D721Med (cell line): ENCODE data around the gene SV2C.
A peak's percentile ranks its signal among the peaks of the same experiment; 100 is the strongest.

Experiments
- DNase-seq: peaks from one replicate; pipeline ENCODE4 v3.0.0; 2011; ENCODE audit warnings: low spot score; ENCODE audit not compliant: insufficient read length
- FAIRE-seq: peaks from 2 replicates; lab custom pipeline; 2011; peaks lifted over from hg19 to GRCh38; lab: Jason Lieb, UNC
- TF ChIP-seq, protein P1 (sequence below): IDR thresholded peaks from 2 replicates; pipeline ENCODE4 v1.5.1; 2012; ENCODE audit warnings: mild to moderate bottlenecking, control low read depth; ENCODE audit not compliant: insufficient read depth; ENCODE audit errors: missing control alignments

SV2C gene

DNA sequence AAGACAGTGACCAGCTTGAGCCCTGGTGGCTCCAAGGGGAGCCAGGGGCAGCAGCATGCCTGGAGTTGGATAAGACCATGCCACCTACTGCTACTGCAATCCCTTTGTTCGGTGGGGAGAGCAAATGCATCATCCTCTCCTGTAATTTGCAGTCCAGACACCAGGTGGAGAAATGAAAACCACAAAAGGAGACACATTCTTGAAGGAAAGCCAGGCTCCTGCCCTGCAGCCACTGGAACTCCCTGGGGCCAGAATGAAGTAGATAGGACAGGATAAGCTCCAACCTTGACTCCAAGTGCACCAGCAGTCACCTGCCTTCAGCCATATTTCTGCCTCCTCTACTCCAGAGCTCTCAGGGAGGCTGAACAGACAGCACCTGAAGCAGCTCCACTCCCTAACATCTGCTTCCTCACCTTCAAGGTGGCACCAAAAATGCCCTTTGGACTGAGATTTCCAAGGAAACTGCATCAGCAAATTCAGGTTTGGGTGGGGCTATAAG lies 254.8 kb downstream of the SV2C start:
- no peak for FAIRE-seq
- no peak for DNase-seq

DNA sequence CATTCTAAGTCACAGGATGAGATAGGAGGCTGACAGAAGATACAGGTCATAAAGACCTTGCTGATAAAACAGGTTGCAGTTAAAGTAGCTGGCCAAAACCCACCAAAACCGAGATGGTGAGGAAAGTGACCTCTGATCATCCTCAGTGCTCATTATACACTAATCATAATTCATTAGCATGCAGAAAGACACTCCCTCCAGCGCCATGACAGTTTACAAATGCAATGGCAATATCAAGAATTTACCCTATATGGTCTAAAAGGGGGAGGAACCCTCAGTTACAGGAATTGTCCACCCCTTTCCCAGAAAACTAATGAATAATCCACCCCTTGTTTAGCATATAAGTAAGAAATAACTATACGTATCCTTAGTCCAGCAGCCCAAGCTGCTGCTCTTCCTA lies 256.7 kb downstream of the SV2C start:
- TF ChIP-seq, protein P1, sequence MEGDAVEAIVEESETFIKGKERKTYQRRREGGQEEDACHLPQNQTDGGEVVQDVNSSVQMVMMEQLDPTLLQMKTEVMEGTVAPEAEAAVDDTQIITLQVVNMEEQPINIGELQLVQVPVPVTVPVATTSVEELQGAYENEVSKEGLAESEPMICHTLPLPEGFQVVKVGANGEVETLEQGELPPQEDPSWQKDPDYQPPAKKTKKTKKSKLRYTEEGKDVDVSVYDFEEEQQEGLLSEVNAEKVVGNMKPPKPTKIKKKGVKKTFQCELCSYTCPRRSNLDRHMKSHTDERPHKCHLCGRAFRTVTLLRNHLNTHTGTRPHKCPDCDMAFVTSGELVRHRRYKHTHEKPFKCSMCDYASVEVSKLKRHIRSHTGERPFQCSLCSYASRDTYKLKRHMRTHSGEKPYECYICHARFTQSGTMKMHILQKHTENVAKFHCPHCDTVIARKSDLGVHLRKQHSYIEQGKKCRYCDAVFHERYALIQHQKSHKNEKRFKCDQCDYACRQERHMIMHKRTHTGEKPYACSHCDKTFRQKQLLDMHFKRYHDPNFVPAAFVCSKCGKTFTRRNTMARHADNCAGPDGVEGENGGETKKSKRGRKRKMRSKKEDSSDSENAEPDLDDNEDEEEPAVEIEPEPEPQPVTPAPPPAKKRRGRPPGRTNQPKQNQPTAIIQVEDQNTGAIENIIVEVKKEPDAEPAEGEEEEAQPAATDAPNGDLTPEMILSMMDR, result no peak
- DNase-seq, result no peak
- no peak for FAIRE-seq

More for the DNA sequence above, 254.8 kb downstream of the SV2C start:
- TF ChIP-seq, protein P1, result peak; percentile 27

DNA sequence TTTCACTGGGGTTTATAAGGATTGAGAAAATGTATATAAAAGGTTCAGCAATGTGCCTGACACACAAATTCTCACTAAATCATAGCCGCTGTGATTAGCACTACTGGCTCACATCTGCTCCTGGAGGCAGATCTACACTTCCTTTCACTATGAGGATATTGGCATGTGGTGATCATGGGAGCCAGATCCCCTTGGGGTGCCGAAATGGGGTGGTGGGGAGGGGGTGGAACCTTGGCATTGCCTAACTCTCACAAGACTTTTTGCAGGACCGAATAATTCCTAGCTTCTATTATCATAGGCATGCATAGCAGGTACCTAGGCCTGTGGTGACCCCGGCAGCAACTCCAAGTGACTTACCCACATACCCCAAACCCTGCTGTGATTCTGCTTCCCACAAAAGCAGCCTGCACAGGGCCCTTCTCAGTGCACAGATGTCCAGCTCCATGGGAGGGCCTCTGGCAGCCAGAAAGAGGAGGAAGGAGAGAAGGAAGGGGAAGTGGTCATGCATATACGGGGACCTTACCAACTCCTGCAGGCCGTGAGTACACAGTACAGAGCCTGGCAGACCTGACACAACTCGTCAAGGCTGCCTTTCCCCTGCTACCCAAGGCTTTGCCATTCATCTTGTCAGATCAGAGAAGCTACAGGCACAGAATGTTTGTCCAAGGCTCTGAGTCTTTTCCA lies 258.6 kb downstream of the SV2C start:
- FAIRE-seq (no peak), DNase-seq (no peak)

DNA sequence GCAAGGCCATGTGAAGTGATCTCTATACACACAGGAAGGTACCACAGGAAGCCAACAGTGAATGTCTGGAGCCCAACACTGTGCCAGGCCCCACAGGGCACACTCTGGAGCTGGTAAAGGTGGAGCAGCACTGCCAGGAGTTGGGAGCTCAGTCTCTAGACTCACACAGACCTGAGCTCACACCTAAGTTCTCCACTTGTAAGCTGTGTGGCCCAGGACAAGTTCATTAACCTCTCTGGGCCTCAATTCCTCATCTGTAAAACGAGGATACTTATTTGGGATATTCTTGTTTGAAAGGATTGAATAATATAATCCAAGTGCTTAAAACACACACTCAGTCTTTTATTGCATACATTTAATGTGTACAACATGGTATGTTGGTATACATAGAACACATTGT lies 259.3 kb downstream of the SV2C start:
- DNase-seq (no peak), FAIRE-seq (no peak)
- TF ChIP-seq, protein P1, result no peak

More for the DNA sequence above, 258.6 kb downstream of the SV2C start:
- TF ChIP-seq, protein P1, result no peak

DNA sequence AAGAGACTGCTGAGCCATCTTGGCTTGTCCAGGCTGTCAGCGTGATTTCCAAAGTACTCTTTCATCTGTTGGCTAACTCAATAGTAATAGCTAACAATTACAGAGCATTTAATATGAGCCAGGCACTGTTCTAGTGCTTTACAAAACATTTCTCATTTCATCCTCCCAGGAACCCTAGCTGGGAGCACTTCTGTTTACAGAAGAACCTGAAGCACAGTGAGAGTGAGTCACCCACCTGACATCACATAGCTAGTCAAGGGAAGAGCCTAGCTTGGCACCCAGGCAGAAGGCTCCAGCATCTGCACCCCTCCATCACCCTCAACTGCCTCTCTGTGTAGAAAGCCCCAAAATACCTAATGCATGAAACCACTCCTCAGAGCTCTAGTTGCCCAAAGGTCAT lies 262.4 kb downstream of the SV2C start:
- FAIRE-seq (no peak), DNase-seq (no peak)
- TF ChIP-seq, protein P1, result no peak

DNA sequence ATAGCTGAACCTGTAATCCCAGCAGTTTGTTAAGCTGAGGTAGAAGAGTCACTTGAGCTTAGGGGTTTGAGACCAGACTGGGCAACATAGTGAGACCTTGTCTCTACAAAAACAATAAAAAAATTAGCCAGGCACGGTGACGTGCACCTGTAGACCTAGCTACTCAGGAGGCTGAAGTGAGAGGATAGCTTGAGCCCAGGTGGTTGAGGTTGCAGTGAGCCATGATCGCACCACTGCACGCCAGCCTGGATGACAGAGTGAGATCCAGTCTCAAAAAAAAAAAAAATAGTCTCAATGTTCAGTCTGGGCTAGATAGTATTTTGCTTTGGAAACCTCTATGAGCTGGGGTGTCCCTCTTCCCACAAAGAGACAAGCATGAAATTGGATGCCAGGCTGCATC lies 268.0 kb downstream of the SV2C start:
- FAIRE-seq (no peak), DNase-seq (no peak)
- TF ChIP-seq, protein P1, result no peak

DNA sequence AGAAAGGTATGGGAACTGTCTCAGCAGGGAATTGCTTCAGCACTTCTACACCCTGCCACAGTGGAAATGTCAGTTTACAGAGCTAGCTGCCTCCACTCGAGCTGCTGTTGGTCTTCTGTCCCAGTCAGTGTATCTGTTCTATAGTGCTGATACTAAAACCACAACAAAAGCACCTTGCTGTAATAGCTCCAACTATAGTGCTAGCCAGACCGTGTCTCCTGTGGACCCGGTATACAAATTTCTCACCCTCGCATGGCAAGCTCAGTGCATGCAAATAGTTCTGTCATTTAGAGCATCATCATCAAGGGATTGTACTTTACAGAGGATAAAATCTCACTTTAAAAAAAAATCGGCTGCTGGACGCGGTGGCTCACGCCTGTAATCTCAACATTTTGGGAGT lies 268.4 kb downstream of the SV2C start:
- FAIRE-seq (no peak), DNase-seq (no peak)
- TF ChIP-seq, protein P1, result no peak
